22Rv1 (cell line): Measurements from ENCODE around the gene EPN2.
"Not testable (repeated sequence)": the region's sequence is repeated elsewhere in the genome, so short reads cannot be mapped to it uniquely, and the experiment has no call there.

Source experiments
- ZFX ChIP-seq: fragments of 450-650 bp; IDR thresholded peaks from 2 replicates; pipeline ENCODE4 v1.6.1; 2017; ENCODE audit warnings: antibody characterized with exemption, borderline replicate concordance
- TF ChIP-seq, protein P1 (sequence below): fragments of 450-650 bp; IDR thresholded peaks from 2 replicates; pipeline ENCODE4 v1.5.1; 2017; ENCODE audit warnings: mild to moderate bottlenecking

DNA sequence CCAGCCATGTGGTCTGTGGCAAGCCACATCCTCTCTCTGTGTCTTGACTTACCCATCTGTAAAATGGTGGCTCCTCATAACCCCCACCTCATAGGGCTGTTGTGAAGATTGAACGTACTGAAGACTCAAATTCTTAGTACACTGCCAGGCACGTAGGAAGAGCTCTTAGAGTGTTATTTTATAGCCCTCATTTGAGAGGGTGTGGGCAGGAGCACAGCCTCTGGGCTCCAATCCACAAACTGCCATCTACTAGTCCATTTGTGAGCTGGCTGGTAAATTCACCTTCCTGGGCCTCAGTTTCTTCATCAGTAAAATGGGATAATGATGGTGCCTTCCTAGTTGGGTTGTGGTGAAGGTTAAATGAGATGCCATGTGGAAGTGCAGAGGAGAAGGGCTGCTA is 18.3 kb upstream of the EPN2 start:
- TF ChIP-seq, protein P1, sequence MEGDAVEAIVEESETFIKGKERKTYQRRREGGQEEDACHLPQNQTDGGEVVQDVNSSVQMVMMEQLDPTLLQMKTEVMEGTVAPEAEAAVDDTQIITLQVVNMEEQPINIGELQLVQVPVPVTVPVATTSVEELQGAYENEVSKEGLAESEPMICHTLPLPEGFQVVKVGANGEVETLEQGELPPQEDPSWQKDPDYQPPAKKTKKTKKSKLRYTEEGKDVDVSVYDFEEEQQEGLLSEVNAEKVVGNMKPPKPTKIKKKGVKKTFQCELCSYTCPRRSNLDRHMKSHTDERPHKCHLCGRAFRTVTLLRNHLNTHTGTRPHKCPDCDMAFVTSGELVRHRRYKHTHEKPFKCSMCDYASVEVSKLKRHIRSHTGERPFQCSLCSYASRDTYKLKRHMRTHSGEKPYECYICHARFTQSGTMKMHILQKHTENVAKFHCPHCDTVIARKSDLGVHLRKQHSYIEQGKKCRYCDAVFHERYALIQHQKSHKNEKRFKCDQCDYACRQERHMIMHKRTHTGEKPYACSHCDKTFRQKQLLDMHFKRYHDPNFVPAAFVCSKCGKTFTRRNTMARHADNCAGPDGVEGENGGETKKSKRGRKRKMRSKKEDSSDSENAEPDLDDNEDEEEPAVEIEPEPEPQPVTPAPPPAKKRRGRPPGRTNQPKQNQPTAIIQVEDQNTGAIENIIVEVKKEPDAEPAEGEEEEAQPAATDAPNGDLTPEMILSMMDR: not testable (repeated sequence)
- not testable (repeated sequence) for TF ChIP-seq ZFX
